Activated CD4-positive, alpha-beta T cell treated with anti-CD3 and anti-CD28 coated beads, Interleukin-2, amount 10 ng/mL, durations not matched to agents 7 days and 5 days (primary cell): ENCODE results near the gene DDX10. TPM values are rescaled to one million over a fixed set of nuclear protein-coding genes. Genes with fewer than 3 reads are reported as not detected.
A peak's percentile ranks its signal among the peaks of the same experiment; 100 is the strongest.

Experiments
- CTCF ChIA-PET: fragments of 350-600 bp; sonication (Branson Sonifier 250); formaldehyde crosslinking; loops from one replicate; lab custom pipeline; 2021; ENCODE audit warnings: antibody characterized with exemption; lab: Charles Lee
- POLR2A ChIA-PET: fragments of 350-600 bp; sonication (Branson Sonifier 250); formaldehyde crosslinking; loops from one replicate; lab custom pipeline; 2021; ENCODE audit warnings: antibody characterized with exemption; lab: Charles Lee
- DNase-seq: peaks from one replicate; pipeline ENCODE4 v3.0.0-alpha.2; 2020
- H3K27ac Mint-ChIP-seq: one replicate; pipeline ENCODE4 v1.8.0; 2021; ENCODE audit warnings: mild to moderate bottlenecking, moderate library complexity, mixed read lengths
- H3K27me3 Mint-ChIP-seq: one replicate; pipeline ENCODE4 v1.8.0; 2021; ENCODE audit warnings: mixed read lengths
- H3K36me3 Mint-ChIP-seq: one replicate; pipeline ENCODE4 v1.8.0; 2021; ENCODE audit warnings: low read depth, mixed read lengths
- H3K4me1 Mint-ChIP-seq: one replicate; pipeline ENCODE4 v1.8.0; 2021; ENCODE audit warnings: mixed read lengths
- H3K4me3 Mint-ChIP-seq: one replicate; pipeline ENCODE4 v1.8.0; 2021; ENCODE audit warnings: mild to moderate bottlenecking, moderate library complexity, mixed read lengths
- H3K9me3 Mint-ChIP-seq: one replicate; pipeline ENCODE4 v1.8.0; 2021; ENCODE audit warnings: mixed read lengths
- total RNA-seq, 2 experiments: library from RNA; stranded (reverse); gene quantifications; one replicate each; pipeline ENCODE4 v1.2.3, GENCODE V29; 2021

The DDX10 gene
- 10 to 100 TPM; 27.4 to 28.0 TPM for total RNA-seq

- H3K27ac Mint-ChIP-seq = peak within 1 kb of the TSS; percentile 95
- POLR2A ChIA-PET = interaction anchor here (0.6 kb wide), 1 partner anchor 1655 kb away, joined by 3 read pairs; no protein-coding TSS in a partner anchor
- CTCF ChIA-PET = interaction anchor here (0.8 to 2.2 kb wide), 4 partner anchors 25 to 656 kb away, joined by 3 to 9 read pairs (median 5); partner anchors contain the start of genes ACAT1 and CUL5
- H3K36me3 Mint-ChIP-seq = peaks cover 15% of the 10 kb centered on the region
- H3K9me3 Mint-ChIP-seq = no peaks in the 10 kb centered on the region
- no peaks in the 10 kb centered on the region for H3K27me3 Mint-ChIP-seq
- peaks cover 33% of the 10 kb centered on the region for H3K4me1 Mint-ChIP-seq
- DNase-seq = peak; percentile 98
- H3K4me3 Mint-ChIP-seq = peak within 1 kb of the TSS; percentile 100
These were observed at the start of gene DDX10 for GRCh38 chr11:108664730-108665525. Gene DDX10, plus strand, starts transcription at chr11:108665069. Its CDS starts 85 bp downstream, at chr11:108665154.

- Mint-ChIP-seq H3K9me3 (no peaks in the 10 kb centered on the region), H3K4me1 (peaks cover 2% of the 10 kb centered on the region), H3K27me3 (peaks cover 19% of the 10 kb centered on the region), H3K27ac (no peak overlapping the region), H3K4me3 (no peak overlapping the region), H3K36me3 (no peaks in the 10 kb centered on the region)
- CTCF ChIA-PET = no interaction called here
- POLR2A ChIA-PET = no interaction called here
- DNase-seq = no peak
These were observed 48.3 kb upstream of the DDX10 start for GRCh38 chr11:108616549-108616948.

GRCh38 chr11:108617055-108617454 lies 47.8 kb upstream of the DDX10 start:
- H3K27ac Mint-ChIP-seq = no peak overlapping the region
- H3K36me3 Mint-ChIP-seq = no peaks in the 10 kb centered on the region
- POLR2A ChIA-PET = interaction anchor here (0.6 kb wide), 1 partner anchor 681 kb away, joined by 3 read pairs; no protein-coding TSS in a partner anchor
- CTCF ChIA-PET = no interaction called here
- H3K9me3 Mint-ChIP-seq = no peaks in the 10 kb centered on the region
- no peak overlapping the region for H3K4me3 Mint-ChIP-seq
- peaks cover 2% of the 10 kb centered on the region for H3K4me1 Mint-ChIP-seq
- peaks cover 19% of the 10 kb centered on the region for H3K27me3 Mint-ChIP-seq
- DNase-seq = no peak

- Mint-ChIP-seq H3K4me3 (no peak overlapping the region), H3K27ac (no peak overlapping the region), H3K4me1 (peaks cover 2% of the 10 kb centered on the region), H3K36me3 (no peaks in the 10 kb centered on the region), H3K9me3 (peaks cover 2% of the 10 kb centered on the region), H3K27me3 (peaks cover 25% of the 10 kb centered on the region)
- DNase-seq = no peak
- POLR2A ChIA-PET = no interaction called here
- CTCF ChIA-PET = no interaction called here
These were observed 46.3 kb upstream of the DDX10 start for GRCh38 chr11:108618529-108618928.

- Mint-ChIP-seq H3K27ac (no peak overlapping the region), H3K4me3 (no peak overlapping the region), H3K4me1 (peaks cover 2% of the 10 kb centered on the region), H3K9me3 (peaks cover 2% of the 10 kb centered on the region), H3K27me3 (peaks cover 28% of the 10 kb centered on the region), H3K36me3 (no peaks in the 10 kb centered on the region)
- ChIA-PET POLR2A (no interaction called here), CTCF (interaction anchor here (1.7 kb wide), 1 partner anchor 24 kb away, joined by 8 read pairs; no protein-coding TSS in a partner anchor)
- no peak for DNase-seq
These were observed 43.7 kb upstream of the DDX10 start for GRCh38 chr11:108620958-108621772.

GRCh38 chr11:108622341-108622740 lies 42.5 kb upstream of the DDX10 start:
- Mint-ChIP-seq H3K27me3 (peaks cover 26% of the 10 kb centered on the region), H3K4me3 (no peak overlapping the region), H3K4me1 (peaks cover 2% of the 10 kb centered on the region), H3K9me3 (peaks cover 2% of the 10 kb centered on the region), H3K36me3 (no peaks in the 10 kb centered on the region), H3K27ac (no peak overlapping the region)
- ChIA-PET CTCF (no interaction called here), POLR2A (no interaction called here)
- no peak for DNase-seq

- no peaks in the 10 kb centered on the region for H3K36me3 Mint-ChIP-seq
- DNase-seq = no peak
- H3K27me3 Mint-ChIP-seq = peaks cover 16% of the 10 kb centered on the region
- POLR2A ChIA-PET = no interaction called here
- H3K4me1 Mint-ChIP-seq = peaks cover 2% of the 10 kb centered on the region
- H3K9me3 Mint-ChIP-seq = peaks cover 2% of the 10 kb centered on the region
- CTCF ChIA-PET = no interaction called here
- H3K4me3 Mint-ChIP-seq = no peak overlapping the region
- no peak overlapping the region for H3K27ac Mint-ChIP-seq
These were observed 40.5 kb upstream of the DDX10 start for GRCh38 chr11:108624196-108624925.

GRCh38 chr11:108628326-108628725 lies 36.5 kb upstream of the DDX10 start:
- POLR2A ChIA-PET = no interaction called here
- peaks cover 11% of the 10 kb centered on the region for H3K27me3 Mint-ChIP-seq
- no peak overlapping the region for H3K4me3 Mint-ChIP-seq
- no peak for DNase-seq
- no peaks in the 10 kb centered on the region for H3K9me3 Mint-ChIP-seq
- no peaks in the 10 kb centered on the region for H3K36me3 Mint-ChIP-seq
- no peaks in the 10 kb centered on the region for H3K4me1 Mint-ChIP-seq
- no peak overlapping the region for H3K27ac Mint-ChIP-seq
- CTCF ChIA-PET = interaction anchor here (0.6 to 1.0 kb wide), 3 partner anchors 9 to 444 kb away, joined by 3 read pairs; no protein-coding TSS in a partner anchor

GRCh38 chr11:108628812-108629211 lies 36.1 kb upstream of the DDX10 start:
- POLR2A ChIA-PET = no interaction called here
- Mint-ChIP-seq H3K9me3 (no peaks in the 10 kb centered on the region), H3K4me1 (no peaks in the 10 kb centered on the region), H3K36me3 (no peaks in the 10 kb centered on the region), H3K4me3 (no peak overlapping the region), H3K27me3 (peaks cover 9% of the 10 kb centered on the region), H3K27ac (no peak overlapping the region)
- CTCF ChIA-PET = interaction anchor here (0.6 to 1.0 kb wide), 3 partner anchors 9 to 445 kb away, joined by 3 read pairs; no protein-coding TSS in a partner anchor
- no peak for DNase-seq

- DNase-seq = no peak
- Mint-ChIP-seq H3K36me3 (no peaks in the 10 kb centered on the region), H3K9me3 (no peaks in the 10 kb centered on the region), H3K27me3 (peaks cover 10% of the 10 kb centered on the region), H3K4me1 (no peaks in the 10 kb centered on the region), H3K27ac (no peak overlapping the region), H3K4me3 (no peak overlapping the region)
- POLR2A ChIA-PET = no interaction called here
- CTCF ChIA-PET = no interaction called here
These were observed 35.6 kb upstream of the DDX10 start for GRCh38 chr11:108629274-108629673.

- Mint-ChIP-seq H3K27ac (no peak overlapping the region), H3K27me3 (peaks cover 19% of the 10 kb centered on the region), H3K36me3 (no peaks in the 10 kb centered on the region), H3K4me1 (no peaks in the 10 kb centered on the region), H3K4me3 (no peak overlapping the region), H3K9me3 (no peaks in the 10 kb centered on the region)
- DNase-seq = no peak
- POLR2A ChIA-PET = no interaction called here
- CTCF ChIA-PET = interaction anchor here (0.6 kb wide), 1 partner anchor 942 kb away, joined by 5 read pairs; no protein-coding TSS in a partner anchor
These were observed 32.7 kb upstream of the DDX10 start for GRCh38 chr11:108632041-108632704.

GRCh38 chr11:108635106-108635505 lies 29.8 kb upstream of the DDX10 start:
- no peak for DNase-seq
- Mint-ChIP-seq H3K27me3 (peaks cover 23% of the 10 kb centered on the region), H3K36me3 (no peaks in the 10 kb centered on the region), H3K9me3 (no peaks in the 10 kb centered on the region), H3K27ac (no peak overlapping the region), H3K4me1 (no peaks in the 10 kb centered on the region), H3K4me3 (no peak overlapping the region)
- POLR2A ChIA-PET = no interaction called here
- CTCF ChIA-PET = interaction anchor here (0.5 kb wide), 1 partner anchor 98 kb away, joined by 3 read pairs; no protein-coding TSS in a partner anchor
